HEK293 (cell line): ENCODE measurements around the gene ARHGDIG.

Source experiments
- CTCF ChIA-PET: fragments of 350-600 bp; formaldehyde crosslinking; extraction: SDS; loops from one replicate; lab custom pipeline; 2021; ENCODE audit warnings: antibody characterized with exemption; lab: Yijun Ruan, JAX
- POLR2A ChIA-PET: fragments of 300-600 bp; formaldehyde crosslinking; extraction: SDS; loops from one replicate; lab custom pipeline; 2020; ENCODE audit warnings: antibody characterized with exemption, inconsistent platforms; lab: Yijun Ruan, JAX
- H3K27ac ChIP-seq: fragments of 200-500 bp; sonication (Bioruptor generic); 2 replicates; pipeline ENCODE4 v1.5.1; 2014; ENCODE audit warnings: low read depth, low read length, control low read depth, inconsistent platforms; ENCODE audit errors: extremely low read depth
- H3K36me3 ChIP-seq, 2 experiments: fragments of 200-500 bp in 1 of 2; sonication (Bioruptor generic) in 1 of 2; 1 replicate in 1 of 2; 2 replicates in 1 of 2; pipeline ENCODE4 v1.5.1; 2014 to 2017; ENCODE audit warnings: inconsistent platforms in 2 of 2, low read length in 2 of 2; ENCODE audit not compliant: control insufficient read depth in 2 of 2, insufficient read depth in 1 of 2
- H3K4me1 ChIP-seq: fragments of 200-500 bp; sonication (Bioruptor generic); 2 replicates; pipeline ENCODE4 v1.5.1; 2014; ENCODE audit warnings: mild to moderate bottlenecking, low read length, inconsistent platforms; ENCODE audit not compliant: control insufficient read depth, insufficient read depth
- H3K4me3 ChIP-seq: 2 replicates; pipeline ENCODE4 v1.5.1; 2011; ENCODE audit warnings: low read depth, mild to moderate bottlenecking, control low read depth, low read length, moderate library complexity
- H3K9me3 ChIP-seq: fragments of 200-500 bp; sonication (Bioruptor generic); 2 replicates; pipeline ENCODE4 v1.5.1; 2014; ENCODE audit warnings: low read depth, low read length, inconsistent platforms; ENCODE audit not compliant: control insufficient read depth, insufficient read depth
- EGR2 ChIP-seq: fragments of 450-650 bp; formaldehyde crosslinking; IDR thresholded peaks from 2 replicates; pipeline ENCODE4 v1.5.1; 2016; ENCODE audit warnings: low read depth, missing biosample characterization, missing genetic modification characterization
- GLIS2 ChIP-seq: fragments of 450-650 bp; formaldehyde crosslinking; IDR thresholded peaks from 2 replicates; pipeline ENCODE4 v1.5.1; 2016; ENCODE audit warnings: missing biosample characterization, missing genetic modification characterization
- PATZ1 ChIP-seq: fragments of 450-650 bp; formaldehyde crosslinking; IDR thresholded peaks from 2 replicates; pipeline ENCODE4 v1.5.1; 2016; ENCODE audit warnings: missing biosample characterization, missing genetic modification characterization
- PBX3 ChIP-seq: sonication (generic); formaldehyde crosslinking; IDR thresholded peaks from 2 replicates; pipeline ENCODE4 v1.8.1; 2022; ENCODE audit warnings: mild to moderate bottlenecking, moderate library complexity, missing genetic modification reagents
- ZBTB20 ChIP-seq: fragments of 450-650 bp; formaldehyde crosslinking; IDR thresholded peaks from 2 replicates; pipeline ENCODE4 v1.5.1; 2016; ENCODE audit warnings: missing biosample characterization, missing genetic modification characterization
- ZBTB26 ChIP-seq: fragments of 450-650 bp; formaldehyde crosslinking; optimal IDR thresholded peaks from 2 replicates; pipeline ENCODE3; 2016; ENCODE audit warnings: missing biosample characterization, mild to moderate bottlenecking, missing genetic modification characterization
- ZBTB8A ChIP-seq: fragments of 450-650 bp; formaldehyde crosslinking; IDR thresholded peaks from 2 replicates; pipeline ENCODE4 v1.5.1; 2016; ENCODE audit warnings: missing biosample characterization, missing genetic modification characterization
- ZFP69B ChIP-seq: fragments of 450-650 bp; formaldehyde crosslinking; IDR thresholded peaks from 2 replicates; pipeline ENCODE4 v1.5.1; 2016; ENCODE audit warnings: missing biosample characterization, missing genetic modification characterization
- ZNF138 ChIP-seq: fragments of 450-650 bp; formaldehyde crosslinking; IDR thresholded peaks from 2 replicates; pipeline ENCODE4 v1.5.1; 2016; ENCODE audit warnings: missing biosample characterization, missing genetic modification characterization, borderline replicate concordance
- ZNF175 ChIP-seq: fragments of 450-650 bp; formaldehyde crosslinking; IDR thresholded peaks from 2 replicates; pipeline ENCODE4 v1.5.1; 2016; ENCODE audit warnings: missing biosample characterization, missing genetic modification characterization
- ZNF221 ChIP-seq: fragments of 450-650 bp; formaldehyde crosslinking; IDR thresholded peaks from 2 replicates; pipeline ENCODE4 v1.5.1; 2017; ENCODE audit warnings: missing biosample characterization, missing genetic modification characterization, borderline replicate concordance
- ZNF239 ChIP-seq: fragments of 450-650 bp; formaldehyde crosslinking; IDR thresholded peaks from 2 replicates; pipeline ENCODE4 v1.5.1; 2016; ENCODE audit warnings: missing biosample characterization, missing genetic modification characterization
- ZNF302 ChIP-seq: fragments of 450-650 bp; formaldehyde crosslinking; IDR thresholded peaks from 2 replicates; pipeline ENCODE4 v1.5.1; 2016; ENCODE audit warnings: missing biosample characterization, missing genetic modification characterization, low read depth
- ZNF391 ChIP-seq: fragments of 450-650 bp; formaldehyde crosslinking; IDR thresholded peaks from 2 replicates; pipeline ENCODE4 v1.5.1; 2016; ENCODE audit warnings: low read depth, missing biosample characterization, missing genetic modification characterization, borderline replicate concordance
- ZNF426 ChIP-seq: fragments of 450-650 bp; formaldehyde crosslinking; IDR thresholded peaks from 2 replicates; pipeline ENCODE4 v1.5.1; 2017; ENCODE audit warnings: missing biosample characterization, missing genetic modification characterization, mild to moderate bottlenecking, inconsistent platforms, moderate library complexity
- ZNF558 ChIP-seq: fragments of 450-650 bp; formaldehyde crosslinking; IDR thresholded peaks from 2 replicates; pipeline ENCODE4 v1.5.1; 2016; ENCODE audit warnings: missing biosample characterization, missing genetic modification characterization
- ZNF600 ChIP-seq: fragments of 450-650 bp; formaldehyde crosslinking; IDR thresholded peaks from 2 replicates; pipeline ENCODE4 v1.5.1; 2016; ENCODE audit warnings: missing biosample characterization, missing genetic modification characterization
- ZNF677 ChIP-seq: fragments of 450-650 bp; IDR thresholded peaks from 2 replicates; pipeline ENCODE4 v1.5.0; 2018; ENCODE audit warnings: missing biosample characterization, mild to moderate bottlenecking, missing genetic modification characterization, moderate library complexity
- ZNF777 ChIP-seq: fragments of 450-650 bp; formaldehyde crosslinking; IDR thresholded peaks from 2 replicates; pipeline ENCODE4 v1.5.1; 2017; ENCODE audit warnings: missing biosample characterization, missing genetic modification characterization, borderline replicate concordance
- ZNF792 ChIP-seq: fragments of 450-650 bp; formaldehyde crosslinking; IDR thresholded peaks from 2 replicates; pipeline ENCODE4 v1.5.1; 2016; ENCODE audit warnings: missing biosample characterization, missing genetic modification characterization
- ZNF843 ChIP-seq: fragments of 450-650 bp; formaldehyde crosslinking; IDR thresholded peaks from 2 replicates; pipeline ENCODE4 v1.5.1; 2016; ENCODE audit warnings: missing biosample characterization, missing genetic modification characterization
- TF ChIP-seq, protein P1 (sequence below): fragments of 450-650 bp; formaldehyde crosslinking; IDR thresholded peaks from 2 replicates; pipeline ENCODE4 v1.5.1; 2017; ENCODE audit warnings: missing biosample characterization, missing genetic modification characterization
- TF ChIP-seq, protein P2 (sequence below): fragments of 450-650 bp; formaldehyde crosslinking; IDR thresholded peaks from 2 replicates; pipeline ENCODE4; 2016; ENCODE audit warnings: missing biosample characterization, missing genetic modification characterization

The ARHGDIG gene

DNA sequence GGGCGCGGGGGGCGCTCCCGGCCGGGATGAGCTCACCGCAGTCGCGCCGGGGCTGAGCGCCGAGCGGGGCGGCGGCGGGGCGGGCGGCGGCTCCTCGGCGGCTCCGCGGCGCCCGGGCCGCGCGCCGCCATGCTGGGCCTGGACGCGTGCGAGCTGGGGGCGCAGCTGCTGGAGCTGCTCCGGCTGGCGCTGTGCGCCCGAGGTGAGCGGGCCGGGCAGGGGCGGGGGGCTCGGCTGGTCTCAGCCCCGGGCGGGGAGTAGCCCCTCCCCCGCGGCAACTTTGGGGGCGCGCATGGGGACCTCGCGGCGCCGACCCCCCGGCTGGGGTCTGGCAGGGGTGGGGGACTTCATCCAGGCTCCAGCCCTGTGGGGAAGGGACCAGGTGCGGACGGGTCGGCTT is at the start of gene ARHGDIG:
Gene ARHGDIG (plus strand): TSS at position 40 of the 400 bp plus-strand sequence. CDS start 90 bp downstream, at position 130.
- H3K27ac ChIP-seq, result peak within 1 kb of the TSS; percentile 64; the same call in 1 of the 2 replicates
- peak within 1 kb of the TSS; percentile 50 for H3K4me3 ChIP-seq
- no peaks in the 10 kb centered on the region for H3K4me1 ChIP-seq
- H3K9me3 ChIP-seq, result no peaks in the 10 kb centered on the region
- ChIA-PET CTCF (no interaction called here), POLR2A (no interaction called here)
- TF ChIP-seq ZNF426 (tag by site-specific recombination) (no peak), PATZ1 (tag by site-specific recombination) (peak; percentile 49; the same call in 1 of the 2 replicates), ZBTB26 (tag by site-specific recombination) (peak; percentile 27), GLIS2 (tag by site-specific recombination) (peak; percentile 23; the same call in 1 of the 2 replicates)
- peaks cover 0 to 5% of the 10 kb centered on the region in 2 experiments; a peak in 1 of 3 replicates for H3K36me3 ChIP-seq

- POLR2A ChIA-PET, result interaction anchor here (0.6 to 3.9 kb wide), 2 partner anchors 121 to 1002 kb away, joined by 13 to 31 read pairs; partner anchors contain the start of gene AXIN1
- Histone ChIP-seq H3K27ac (no peak overlapping the region), H3K36me3 (peaks cover 7 to 21% of the 10 kb centered on the region in 2 experiments), H3K4me3 (no peak overlapping the region), H3K4me1 (no peaks in the 10 kb centered on the region), H3K9me3 (no peaks in the 10 kb centered on the region)
- CTCF ChIA-PET, result no interaction called here
- TF ChIP-seq EGR2 (tag by site-specific recombination) (0 out of 2 replicates have a peak, but pooled peaks have one; percentile 22), ZNF677 (tag by site-specific recombination) (no peak)
Observed at GRCh38 chr16:230949-231348, 49.4 kb upstream of the ARHGDIG start.

GRCh38 chr16:234468-235305 is 45.7 kb upstream of the ARHGDIG start, which contains the start of gene FAM234A:
Gene FAM234A, plus strand, starts transcription at chr16:234821. Its CDS starts 19,593 bp downstream, at chr16:254414.
- ChIA-PET CTCF (interaction anchor here (0.6 to 1.6 kb wide), 9 partner anchors 9 to 896 kb away, joined by 3 to 7 read pairs (median 3); partner anchors contain the start of gene AXIN1), POLR2A (interaction anchor here (0.8 to 1.8 kb wide), 14 partner anchors 9 to 450 kb away, joined by 3 to 9 read pairs (median 4); partner anchors contain the start of genes JMJD8 and RHBDF1)
- H3K36me3 ChIP-seq, result no peaks in the 10 kb centered on the region
- H3K9me3 ChIP-seq, result no peaks in the 10 kb centered on the region
- peak within 1 kb of the TSS; percentile 87 for H3K27ac ChIP-seq
- H3K4me1 ChIP-seq, result no peaks in the 10 kb centered on the region
- H3K4me3 ChIP-seq, result peak within 1 kb of the TSS; percentile 60
- TF ChIP-seq ZNF843 (peak; percentile 84), ZNF239 (no peak), ZNF221 (tag by site-specific recombination) (no peak), ZNF175 (no peak), ZBTB20 (tag by site-specific recombination) (peak; percentile 92), ZBTB8A (tag by site-specific recombination) (peak; percentile 64), ZNF558 (tag by site-specific recombination) (no peak), ZFP69B (tag by site-specific recombination) (peak; percentile 71), ZNF777 (no peak), ZNF302 (tag by site-specific recombination) (no peak), ZNF600 (tag by site-specific recombination) (peak; percentile 71; the same call in 1 of the 2 replicates), PBX3 (CRISPR knock-in tag) (no peak), ZNF391 (tag by site-specific recombination) (peak; percentile 89; the same call in 1 of the 2 replicates), ZNF792 (tag by site-specific recombination) (no peak), ZNF138 (no peak)
- TF ChIP-seq, protein P1, sequence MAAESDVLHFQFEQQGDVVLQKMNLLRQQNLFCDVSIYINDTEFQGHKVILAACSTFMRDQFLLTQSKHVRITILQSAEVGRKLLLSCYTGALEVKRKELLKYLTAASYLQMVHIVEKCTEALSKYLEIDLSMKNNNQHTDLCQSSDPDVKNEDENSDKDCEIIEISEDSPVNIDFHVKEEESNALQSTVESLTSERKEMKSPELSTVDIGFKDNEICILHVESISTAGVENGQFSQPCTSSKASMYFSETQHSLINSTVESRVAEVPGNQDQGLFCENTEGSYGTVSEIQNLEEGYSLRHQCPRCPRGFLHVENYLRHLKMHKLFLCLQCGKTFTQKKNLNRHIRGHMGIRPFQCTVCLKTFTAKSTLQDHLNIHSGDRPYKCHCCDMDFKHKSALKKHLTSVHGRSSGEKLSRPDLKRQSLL (tag by site-specific recombination), result no peak
- TF ChIP-seq, protein P2, sequence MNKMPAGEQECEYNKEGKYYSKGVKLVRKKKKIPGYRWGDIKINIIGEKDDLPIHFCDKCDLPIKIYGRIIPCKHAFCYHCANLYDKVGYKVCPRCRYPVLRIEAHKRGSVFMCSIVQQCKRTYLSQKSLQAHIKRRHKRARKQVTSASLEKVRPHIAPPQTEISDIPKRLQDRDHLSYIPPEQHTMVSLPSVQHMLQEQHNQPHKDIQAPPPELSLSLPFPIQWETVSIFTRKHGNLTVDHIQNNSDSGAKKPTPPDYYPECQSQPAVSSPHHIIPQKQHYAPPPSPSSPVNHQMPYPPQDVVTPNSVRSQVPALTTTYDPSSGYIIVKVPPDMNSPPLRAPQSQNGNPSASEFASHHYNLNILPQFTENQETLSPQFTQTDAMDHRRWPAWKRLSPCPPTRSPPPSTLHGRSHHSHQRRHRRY (tag by site-specific recombination), result 0 out of 2 replicates have a peak, but pooled peaks have one; percentile 4
